DND-41 (cell line): ENCODE results near the gene STAG1.

Experiments used
- CTCF ChIP-seq: IDR thresholded peaks from 2 replicates; pipeline ENCODE4 v1.5.1; 2012; ENCODE audit warnings: borderline replicate concordance, low read length, moderate library complexity, mild to moderate bottlenecking; ENCODE audit not compliant: poor library complexity, severe bottlenecking; ENCODE audit errors: extremely low read depth
- EZH2 ChIP-seq: IDR thresholded peaks from 3 replicates; pipeline ENCODE4 v1.6.1; 2012; ENCODE audit warnings: borderline replicate concordance, low read depth, mild to moderate bottlenecking, moderate library complexity, low read length, inconsistent platforms; ENCODE audit not compliant: severe bottlenecking

GRCh38 chr3:136716629-136717028 is 35.5 kb downstream of the STAG1 start:
- TF ChIP-seq CTCF = no peak
- no peak for TF ChIP-seq EZH2
